RKO (cell line): ENCODE data around the gene NCOA3.
"Not testable (repeated sequence)": the region's sequence is repeated elsewhere in the genome, so short reads cannot be mapped to it uniquely, and the experiment has no call there.

Experiments
- DNase-seq: peaks from one replicate; pipeline ENCODE4 v3.0.0-alpha.2; 2016; ENCODE audit warnings: low spot score

The NCOA3 gene

DNA sequence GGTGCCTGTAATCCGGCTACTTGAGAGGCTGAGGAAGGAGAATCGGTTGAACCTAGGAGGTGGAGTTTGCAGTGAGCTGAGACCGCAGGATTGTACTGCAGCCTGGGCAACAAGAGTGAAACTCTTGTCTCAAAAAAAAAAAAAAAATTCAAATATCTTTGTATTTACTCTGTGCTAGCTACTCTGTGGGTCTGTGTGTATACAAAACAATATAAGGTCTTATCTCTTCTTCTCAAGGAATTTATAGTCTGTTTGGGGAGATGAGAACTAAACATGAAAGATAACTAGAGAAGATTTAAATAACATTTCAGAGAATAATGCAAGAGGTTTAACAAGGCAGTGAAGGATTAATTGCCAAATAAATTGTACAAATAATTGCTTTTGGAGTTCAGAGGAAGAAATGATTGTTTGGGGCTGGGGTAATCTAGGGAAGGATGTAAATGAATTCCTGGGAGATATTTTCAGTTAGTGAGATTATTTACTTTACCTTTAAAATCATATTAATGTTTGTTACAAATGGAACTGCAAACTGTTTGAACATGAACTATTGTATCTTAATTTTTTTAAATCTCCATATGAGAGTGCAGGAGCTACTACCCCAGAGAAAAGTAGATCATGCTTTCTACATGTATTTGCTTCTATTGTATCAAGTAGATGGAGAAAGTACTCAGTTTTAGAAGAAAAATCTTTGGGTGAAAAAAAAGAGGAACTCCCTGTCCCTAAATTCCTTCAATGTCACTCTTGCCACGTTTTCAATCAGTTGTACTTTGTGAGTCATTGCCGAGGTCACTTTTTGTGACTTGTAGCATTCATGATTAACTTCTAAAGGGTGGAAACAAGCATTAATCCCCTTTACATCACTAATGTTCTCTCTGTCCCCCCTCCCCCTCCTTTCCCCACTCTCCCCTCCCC, 39.0 kb downstream of the NCOA3 start:
- DNase-seq: peak; percentile 56

DNA sequence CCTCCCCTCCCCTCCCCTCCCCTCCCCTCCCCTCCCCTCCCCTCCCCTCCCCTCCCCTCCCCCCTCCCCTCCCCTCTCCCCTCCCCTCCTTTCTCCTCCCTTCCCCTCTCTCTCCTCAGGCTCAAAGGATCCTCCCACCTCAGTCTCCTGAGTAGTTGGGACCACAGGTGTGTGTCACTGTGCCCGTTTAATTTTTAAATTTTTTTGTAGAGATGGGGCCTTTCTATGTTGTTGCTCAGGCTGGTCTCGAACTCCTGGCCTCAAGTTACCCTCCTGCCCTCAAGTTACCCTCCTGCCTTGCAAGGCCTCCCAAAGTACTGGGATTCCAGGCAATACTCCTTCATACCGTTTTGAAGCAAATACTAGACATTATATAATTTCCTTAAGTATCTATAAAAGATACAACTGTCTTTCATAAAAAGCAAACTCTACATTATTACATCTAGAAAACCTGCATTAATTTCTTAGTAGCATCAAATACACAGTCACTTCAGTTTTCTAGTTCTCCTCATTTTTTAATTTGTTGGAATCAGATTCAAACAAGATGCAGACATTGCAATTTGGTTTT, 39.8 kb downstream of the NCOA3 start:
- no peak for DNase-seq

DNA sequence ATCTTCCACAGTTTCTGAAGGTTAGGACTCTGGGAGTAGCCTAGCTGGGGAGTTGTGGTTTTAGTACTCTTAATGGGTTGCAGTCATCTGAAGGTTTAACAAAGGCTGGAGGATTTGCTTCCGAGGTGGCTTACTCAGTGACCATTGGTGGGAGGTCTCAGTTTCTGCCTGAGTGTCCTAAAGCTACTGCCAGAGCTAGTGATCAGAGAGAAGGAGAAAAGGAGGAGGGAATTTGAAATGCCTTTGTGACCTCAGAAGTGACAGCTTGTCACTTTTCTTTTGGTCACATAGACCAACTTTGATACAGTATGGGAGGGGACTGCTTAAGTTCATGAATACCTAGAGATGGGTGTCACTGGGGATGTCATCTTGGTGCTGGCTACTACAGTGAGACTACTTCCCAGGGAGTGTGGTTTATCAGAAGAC, 41.3 kb downstream of the NCOA3 start:
- no peak for DNase-seq

- peak; percentile 24 for DNase-seq
Observed at GRCh38 chr20:47544240-47544639, 42.6 kb downstream of the NCOA3 start.

DNA sequence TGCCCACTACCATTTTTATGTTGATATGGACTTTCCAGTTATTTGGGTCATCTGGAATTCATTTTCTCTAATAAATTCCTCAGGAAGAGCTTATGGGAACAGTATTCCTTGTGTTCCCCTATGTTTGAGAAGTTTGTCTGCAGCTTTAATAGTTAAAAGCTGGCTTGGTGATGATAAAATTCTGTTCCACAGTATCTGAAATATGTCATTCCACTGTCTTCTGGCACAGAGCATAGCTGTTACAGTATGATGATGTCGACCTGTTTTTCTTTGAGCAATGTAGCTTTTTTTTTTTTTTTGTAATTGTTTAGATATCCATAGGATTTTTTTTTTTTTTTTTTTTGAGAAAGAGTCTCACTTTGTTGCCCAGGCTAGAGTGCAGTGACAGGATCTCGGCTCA, 43.2 kb downstream of the NCOA3 start:
- no peak for DNase-seq

- no peak for DNase-seq
Observed at GRCh38 chr20:47545499-47545898, 43.8 kb downstream of the NCOA3 start.

DNA sequence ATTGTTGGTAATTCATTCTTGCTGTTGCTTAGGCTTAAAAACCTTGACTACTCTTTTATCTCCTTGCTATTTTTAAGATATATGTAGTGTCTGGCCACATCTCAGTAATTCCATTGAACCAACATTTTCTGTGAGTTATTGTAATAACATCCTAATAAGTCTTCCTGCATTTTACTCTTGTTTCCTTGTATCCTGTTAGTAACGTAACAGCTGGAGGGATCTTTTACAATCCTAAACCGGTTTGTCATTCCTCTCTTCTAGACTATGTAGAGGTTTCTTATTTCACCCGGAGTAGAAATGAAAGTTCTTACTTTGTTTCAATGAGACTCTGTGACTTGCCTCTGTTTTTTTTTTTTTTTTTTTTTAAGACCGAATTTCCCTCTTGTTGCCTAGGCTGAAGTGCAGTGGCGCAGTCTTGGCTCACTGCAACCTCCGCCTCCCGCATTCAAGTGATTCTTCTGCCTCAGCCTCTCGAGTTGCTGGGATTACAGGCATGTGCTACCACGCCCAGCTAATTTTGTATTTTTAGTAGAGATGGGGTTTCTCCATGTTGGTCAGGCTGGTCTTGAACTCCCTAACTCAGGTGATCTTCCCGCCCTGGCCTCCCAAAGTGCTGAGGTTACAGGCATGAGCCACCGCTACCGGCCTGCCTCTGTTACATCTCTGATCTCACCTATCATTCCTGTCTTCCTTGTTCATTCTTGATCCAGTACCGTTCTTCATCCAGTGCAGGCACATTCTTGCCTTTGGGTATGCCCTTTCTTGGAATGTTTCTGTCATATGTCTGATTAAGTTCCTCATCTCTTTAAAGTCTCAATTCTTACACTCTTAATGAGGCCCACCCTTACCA, 44.7 kb downstream of the NCOA3 start:
- DNase-seq: no peak

DNA sequence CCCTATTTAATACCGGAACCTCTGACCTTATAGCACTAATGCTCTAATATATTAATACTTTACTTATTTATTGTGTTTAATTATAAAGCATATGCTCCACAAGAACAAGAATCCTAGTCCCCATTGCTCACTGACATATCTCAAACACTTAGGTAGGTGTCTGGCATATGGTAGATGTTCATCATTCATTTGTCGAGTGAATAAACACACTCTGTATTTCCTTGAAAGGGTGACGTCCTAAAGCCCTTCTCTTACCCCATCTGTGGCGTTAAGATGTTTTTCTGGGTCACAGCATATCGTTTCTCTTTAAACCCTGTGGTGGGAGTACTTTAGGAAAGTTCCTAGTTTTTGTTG, 45.3 kb downstream of the NCOA3 start:
- no peak for DNase-seq

DNA sequence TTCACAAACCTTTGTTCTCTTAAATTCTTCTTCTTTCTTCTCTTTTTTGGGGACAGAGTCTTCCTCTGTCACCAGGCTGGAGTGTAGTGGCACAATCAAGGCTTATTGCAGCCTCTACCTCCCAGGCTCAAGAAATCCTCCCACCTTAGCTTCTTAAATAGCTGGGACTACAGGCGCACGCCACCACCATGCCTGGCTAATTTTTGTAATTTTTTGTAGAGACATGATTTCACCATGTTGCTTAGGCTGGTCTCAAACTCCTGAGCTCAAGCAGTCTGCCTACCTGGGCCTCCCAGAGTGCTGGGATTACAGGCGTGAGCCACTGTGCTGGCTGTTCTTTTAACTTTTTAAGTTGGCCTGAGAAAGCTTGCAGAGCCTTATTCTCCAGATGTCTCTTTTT, 48.0 kb downstream of the NCOA3 start:
- DNase-seq: no peak

DNA sequence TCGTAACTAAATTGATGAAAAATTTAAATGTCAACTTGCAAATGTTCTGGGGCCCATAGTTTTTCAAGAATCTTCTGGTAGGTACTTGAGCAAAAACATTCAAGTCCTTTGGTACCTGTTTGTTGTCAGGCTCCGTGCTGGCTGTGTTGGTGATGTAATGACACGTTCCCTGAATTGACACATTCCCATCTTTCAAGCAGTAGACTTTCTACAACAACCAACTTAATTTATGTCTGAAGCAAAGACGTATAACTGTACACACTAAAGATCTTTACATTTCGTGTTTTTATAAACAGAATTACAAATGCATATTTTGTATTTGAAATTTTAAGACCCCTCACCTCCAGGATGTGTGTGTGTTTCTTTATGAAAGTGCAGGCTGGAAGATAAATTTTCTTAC, 49.5 kb downstream of the NCOA3 start:
- no peak for DNase-seq

- DNase-seq: peak; percentile 48
Observed at GRCh38 chr20:47551841-47552240, 50.2 kb downstream of the NCOA3 start.

DNA sequence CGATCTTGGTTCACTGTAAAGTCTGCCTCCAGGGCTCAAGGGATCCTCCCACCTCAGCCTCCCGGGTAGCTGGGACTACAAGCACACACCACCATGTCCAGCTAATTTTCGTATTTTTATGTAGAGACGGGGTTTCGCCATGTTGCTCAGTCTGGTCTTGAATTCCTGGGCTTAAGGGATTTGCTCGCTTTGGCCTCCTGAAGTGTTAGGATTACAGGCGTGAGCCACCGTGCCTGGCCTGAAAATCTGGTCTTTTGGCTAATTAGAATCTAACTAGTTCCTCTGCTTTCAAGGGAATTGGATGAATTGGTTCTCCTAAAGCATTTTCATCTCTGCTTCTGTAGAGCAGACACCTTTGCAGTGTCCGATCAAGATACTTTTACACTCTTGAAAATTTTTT, 51.3 kb downstream of the NCOA3 start:
- no peak for DNase-seq

- DNase-seq: not testable (repeated sequence)
Observed at GRCh38 chr20:47553594-47554235, 52.0 kb downstream of the NCOA3 start.

DNA sequence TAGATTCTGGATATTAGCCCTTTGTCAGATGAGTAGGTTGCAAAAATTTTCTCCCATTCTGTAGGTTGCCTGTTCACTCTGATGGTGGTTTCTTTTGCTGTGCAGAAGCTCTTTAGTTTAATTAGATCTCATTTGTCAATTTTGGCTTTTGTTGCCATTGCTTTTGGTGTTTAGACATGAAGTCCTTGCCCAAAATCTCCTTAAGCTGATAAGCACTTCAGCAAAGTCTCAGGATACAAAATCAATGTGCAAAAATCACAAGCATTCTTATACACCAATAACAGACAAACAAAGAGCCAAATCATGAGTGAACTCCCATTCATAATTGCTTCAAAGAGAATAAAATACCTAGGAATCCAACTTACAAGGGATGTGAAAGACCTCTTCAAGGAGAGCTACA, 52.6 kb downstream of the NCOA3 start:
- not testable (repeated sequence) for DNase-seq

DNA sequence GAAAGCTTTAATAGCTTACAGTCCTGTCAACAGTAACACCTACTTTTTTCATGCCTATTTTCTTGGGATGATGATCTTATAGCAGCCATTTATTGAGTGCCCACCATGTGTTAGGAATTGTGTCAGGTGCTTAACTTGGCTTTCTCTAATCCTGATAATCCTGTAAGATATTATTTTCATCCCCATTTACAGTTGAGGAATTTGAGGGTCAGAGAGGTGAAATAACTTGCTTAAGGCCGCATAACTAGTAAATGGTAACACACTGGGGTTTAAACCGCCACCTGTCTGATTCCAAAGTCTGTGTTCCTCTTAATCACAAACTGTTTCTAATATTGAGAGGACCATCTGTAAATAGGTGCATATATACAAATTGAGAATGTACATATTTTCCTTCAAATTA, 55.5 kb downstream of the NCOA3 start:
- no peak for DNase-seq

- no peak for DNase-seq
Observed at GRCh38 chr20:47557791-47558190, 56.1 kb downstream of the NCOA3 start.

- DNase-seq: no peak
Observed at GRCh38 chr20:47558295-47559066, 56.8 kb downstream of the NCOA3 start.

DNA sequence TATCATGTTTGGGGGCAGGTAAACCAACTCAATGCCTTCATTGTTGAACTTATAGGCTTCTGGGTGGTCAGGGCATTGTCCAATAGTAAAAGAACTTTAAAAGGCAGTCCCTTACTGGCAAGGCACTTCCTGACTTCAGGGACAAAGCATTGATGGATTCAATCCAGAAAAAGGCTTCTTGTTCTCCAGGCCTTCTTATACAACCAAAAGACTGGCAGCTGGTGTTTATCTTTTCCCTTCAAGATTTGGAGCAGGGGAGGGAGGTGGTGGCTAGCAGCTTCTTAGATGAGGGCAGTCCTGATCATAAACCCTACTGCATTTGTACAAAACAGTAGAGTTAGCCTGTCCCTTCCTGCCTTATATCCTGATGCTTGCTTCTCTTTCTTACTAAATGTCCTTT, 57.5 kb downstream of the NCOA3 start:
- DNase-seq: no peak

GRCh38 chr20:47561180-47561579, 59.5 kb downstream of the NCOA3 start:
- no peak for DNase-seq

DNA sequence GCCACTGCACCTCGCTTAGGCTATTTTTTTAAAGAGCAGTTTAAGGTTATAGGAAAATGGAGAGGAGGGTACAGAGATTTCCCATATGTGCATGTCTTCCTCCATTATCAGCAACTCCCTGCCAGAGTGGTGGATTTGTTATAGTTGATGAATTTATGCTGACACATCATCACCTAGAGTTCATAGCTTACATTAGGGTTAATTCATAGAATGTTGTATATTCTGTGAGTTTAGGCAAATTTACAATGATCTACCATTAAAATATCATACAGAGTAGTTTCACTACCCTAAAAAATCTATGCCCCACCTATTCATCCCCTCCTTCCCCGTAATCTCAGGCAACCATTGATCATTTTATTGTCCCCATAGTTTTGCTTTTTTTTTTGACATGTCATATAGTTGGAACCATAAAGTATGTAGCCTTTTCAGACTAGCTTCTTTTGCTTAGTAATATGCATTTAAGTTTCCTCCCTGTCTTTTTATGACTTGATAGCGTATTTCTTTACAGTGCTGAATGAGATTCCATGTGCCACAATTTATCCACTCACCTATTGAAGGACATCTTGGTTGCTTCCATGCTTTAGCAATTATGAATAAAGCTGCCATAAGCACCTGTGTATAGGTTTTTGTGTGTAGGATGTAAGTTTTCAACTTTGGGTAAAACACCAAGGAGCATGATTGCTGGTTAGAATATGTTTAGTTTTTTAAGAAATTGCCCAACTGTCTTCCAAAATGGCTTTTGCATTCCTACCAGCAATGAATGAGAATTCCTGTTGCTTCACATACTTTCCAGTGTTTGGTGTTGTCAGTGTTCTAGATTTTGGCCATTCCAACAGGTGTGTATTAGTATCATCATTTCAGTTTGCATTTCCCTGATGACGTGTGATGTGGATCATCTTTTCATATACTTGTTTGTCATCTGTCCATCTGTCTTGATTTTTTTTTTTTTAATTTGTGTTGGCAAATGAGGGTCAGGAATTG, 60.2 kb downstream of the NCOA3 start:
- DNase-seq: no peak
